K562 (cell line): Measurements from ENCODE around the gene CCDC183. TPM values are rescaled to one million over a fixed set of nuclear protein-coding genes. Genes with fewer than 3 reads are reported as not detected.

Experiments used
- EHMT2 ChIP-seq: fragments of 450-650 bp; IDR thresholded peaks from 2 replicates; pipeline ENCODE4 v1.6.1; 2018; ENCODE audit warnings: antibody characterized with exemption
- KDM1A ChIP-seq, 2 experiments: fragments of 450-650 bp; IDR thresholded peaks; 2 replicates each; pipeline ENCODE4 v1.6.1; 2016; ENCODE audit warnings: mild to moderate bottlenecking in 2 of 2
- MAZ ChIP-seq, 2 experiments: fragments of 450-650 bp in 1 of 2; sonication (generic) in 1 of 2; formaldehyde crosslinking; IDR thresholded peaks in 1 of 2; conservative IDR thresholded peaks in 1 of 2; 2 replicates each; pipeline versions ENCODE4 v1.4.0 to v1.5.0; 2020; ENCODE audit warnings: mild to moderate bottlenecking in 1 of 2, missing genetic modification reagents in 1 of 2
- MCM5 ChIP-seq: fragments of 450-650 bp; IDR thresholded peaks from 2 replicates; pipeline ENCODE4 v1.6.1; 2016; ENCODE audit warnings: low read depth
- NONO ChIP-seq, 2 experiments: fragments of 200-400 bp in 1 of 2; fragments of 450-650 bp in 1 of 2; formaldehyde crosslinking in 1 of 2; IDR thresholded peaks; 2 replicates each; pipeline ENCODE4 v1.6.1; 2017; ENCODE audit warnings: low read depth in 2 of 2, mild to moderate bottlenecking in 2 of 2, moderate library complexity in 2 of 2, low read length in 1 of 2
- NRF1 ChIP-seq, 2 experiments: fragments of 450-650 bp; IDR thresholded peaks in 1 of 2; conservative IDR thresholded peaks in 1 of 2; 2 replicates each; pipeline ENCODE4 v1.6.1; 2014; ENCODE audit warnings: mild to moderate bottlenecking in 2 of 2
- PHB ChIP-seq: fragments of 250-450 bp; sonication (Bioruptor Pico); IDR thresholded peaks from 2 replicates; pipeline ENCODE4 v1.5.0; 2021
- SETDB1 ChIP-seq: IDR thresholded peaks from one replicate; pipeline ENCODE4 v1.6.1; 2012; ENCODE audit warnings: low read length, control low read depth, inconsistent platforms
- TCF7L2 ChIP-seq: fragments of 150-350 bp; IDR thresholded peaks from 2 replicates; pipeline ENCODE4 v1.6.1; 2016; ENCODE audit warnings: low read depth, mild to moderate bottlenecking, low read length, moderate library complexity
- XRCC3 ChIP-seq: fragments of 450-650 bp; IDR thresholded peaks from 2 replicates; pipeline ENCODE4 v1.6.1; 2017; ENCODE audit warnings: mild to moderate bottlenecking, moderate library complexity
- XRCC5 ChIP-seq: fragments of 200-400 bp; formaldehyde crosslinking; IDR thresholded peaks from 2 replicates; pipeline ENCODE4 v1.6.1; 2017; ENCODE audit warnings: low read depth, mild to moderate bottlenecking, low read length
- ZKSCAN8 ChIP-seq: fragments of 200-800 bp; sonication (Bioruptor generic); IDR thresholded peaks from 2 replicates; pipeline ENCODE4 v1.6.1; 2016; ENCODE audit warnings: missing genetic modification characterization, missing compliant biosample characterization
- ZNF263 ChIP-seq: sonication (generic); formaldehyde crosslinking; IDR thresholded peaks from 2 replicates; pipeline ENCODE4 v1.8.0; 2022; ENCODE audit warnings: mild to moderate bottlenecking, missing genetic modification reagents, borderline replicate concordance
- polyA plus RNA-seq, 8 experiments: library from polyadenylated mRNA; depleted of rRNA in 4 of 8; stranded (reverse) in 5 of 8; unstranded in 3 of 8; fragments of >200 nt; fragmentation: Nextera tagmentation in 2 of 8; fragmentation: Illumina TruSeq in 1 of 8; extraction: Ambion mirVana in 2 of 8; extraction: Trizol in 1 of 8; gene quantifications; 2 replicates each; pipeline versions ENCODE4 v1.2.1 to v1.2.3, GENCODE V29; 2011 to 2014; ENCODE audit warnings: inconsistent platforms in 1 of 8, missing spikeins in 1 of 8
- total RNA-seq, 7 experiments: library from RNA; depleted of rRNA in 6 of 7; stranded (reverse); fragments of >200 nt in 6 of 7; fragmentation: Illumina TruSeq in 2 of 7; extraction: Trizol in 2 of 7; gene quantifications; 2 replicates each; pipeline versions ENCODE4 v1.2.1 to v1.2.3, GENCODE V29; 2011 to 2021; ENCODE audit warnings: low replicate concordance in 1 of 7
- TF ChIP-seq, protein P1 (sequence below), 2 experiments: fragments of 450-650 bp in 1 of 2; sonication (generic) in 1 of 2; formaldehyde crosslinking in 1 of 2; IDR thresholded peaks in 1 of 2; conservative IDR thresholded peaks in 1 of 2; 2 replicates each; pipeline versions ENCODE4 v1.6.1 to v1.8.1; 2016 to 2023; ENCODE audit warnings: mild to moderate bottlenecking in 2 of 2, moderate library complexity in 2 of 2, inconsistent platforms in 1 of 2, missing genetic modification reagents in 1 of 2
- TF ChIP-seq, protein P2 (sequence below): sonication (generic); formaldehyde crosslinking; IDR thresholded peaks from 2 replicates; pipeline ENCODE4 v1.4.0; 2020; ENCODE audit warnings: mild to moderate bottlenecking, missing genetic modification reagents
- TF ChIP-seq, protein P3 (sequence below): fragments of 150-350 bp; IDR thresholded peaks from 2 replicates; pipeline ENCODE4 v1.6.1; 2014; ENCODE audit warnings: low read depth, mild to moderate bottlenecking, low read length, borderline replicate concordance
- TF ChIP-seq, protein P4 (sequence below): fragments of 250-450 bp; sonication (Bioruptor Pico); IDR thresholded peaks from 2 replicates; pipeline ENCODE4 v1.5.0; 2021; ENCODE audit warnings: mild to moderate bottlenecking, borderline replicate concordance

CCDC183 gene
- total and polyA plus RNA-seq, 9 of the 15 experiments (the other 6 are each of a cell fraction or from before 2014, with no cell fraction given), result 0.21 to 0.60 (median 0.29) TPM; not detected in 4

DNA sequence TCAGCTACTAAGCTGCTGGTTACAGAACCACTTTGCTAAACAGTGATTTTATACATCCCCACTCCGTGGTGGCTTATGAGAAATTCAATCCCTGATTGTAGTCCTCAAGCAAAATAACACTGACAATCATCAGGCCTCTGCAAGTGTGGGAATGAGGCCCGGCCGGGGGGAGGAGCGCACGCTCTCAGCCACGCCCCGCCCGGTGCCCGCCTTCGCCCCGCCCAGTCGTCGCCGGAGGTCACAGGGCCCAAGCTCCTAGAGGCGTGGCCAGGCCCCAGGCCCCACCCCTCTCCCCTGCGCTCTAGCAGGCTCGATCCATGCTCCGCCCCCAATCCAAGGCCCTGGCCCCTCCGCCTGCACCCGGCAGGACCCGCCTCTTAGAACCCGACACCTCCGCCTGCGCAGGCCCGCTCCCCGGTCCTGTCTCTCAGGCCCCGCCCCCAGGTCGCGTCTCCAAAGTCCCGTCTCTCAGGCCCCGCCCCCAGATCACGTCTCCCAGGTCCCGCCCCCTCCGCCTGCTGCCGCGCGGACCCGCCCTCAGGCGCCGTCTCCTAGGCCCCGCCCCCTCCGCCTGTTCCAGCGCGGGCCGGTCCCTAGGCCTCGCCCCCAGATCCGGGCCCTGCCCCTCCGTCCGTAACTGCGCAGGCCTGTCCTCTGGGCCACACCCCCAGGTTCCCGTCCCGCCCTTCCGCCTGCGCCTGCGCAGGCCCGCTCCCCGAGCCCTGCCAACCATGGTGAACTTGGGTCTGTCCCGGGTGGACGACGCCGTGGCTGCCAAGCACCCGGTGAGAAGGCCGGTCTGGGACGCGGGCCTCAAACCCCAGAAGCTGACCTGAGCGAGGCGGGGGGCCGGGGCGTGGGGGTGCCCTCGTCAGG, 5.3 kb upstream of the CCDC183 start, which contains the start of gene TMEM141 (continued):
- TF ChIP-seq, protein P1, sequence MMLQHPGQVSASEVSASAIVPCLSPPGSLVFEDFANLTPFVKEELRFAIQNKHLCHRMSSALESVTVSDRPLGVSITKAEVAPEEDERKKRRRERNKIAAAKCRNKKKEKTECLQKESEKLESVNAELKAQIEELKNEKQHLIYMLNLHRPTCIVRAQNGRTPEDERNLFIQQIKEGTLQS (IDR thresholded peaks at IDR 0.05), result no peak
- TF ChIP-seq, protein P1 (CRISPR knock-in tag; conservative IDR thresholded peaks at IDR 0.05), result no peak; the same call in 1 of the 2 replicates
- TF ChIP-seq EHMT2 (no peak), MCM5 (no peak), XRCC5 (no peak), NONO (IDR thresholded peaks at IDR 0.05; ENCODE audit: low read depth in 2 of 2, low read length in 1 of 2) (no peak), NRF1 (conservative IDR thresholded peaks at IDR 0.05 in 1 of 2, IDR thresholded peaks at IDR 0.05 in 1 of 2) (peak; percentile 99), TCF7L2 (no peak), SETDB1 (no peak), MAZ (CRISPR knock-in tag; conservative IDR thresholded peaks at IDR 0.05 in 1 of 2, IDR thresholded peaks at IDR 0.05 in 1 of 2) (peak in 1 of 2 experiments; percentile 89; a peak in 2 of 4 replicates), KDM1A (IDR thresholded peaks at IDR 0.05) (no peak), PHB (CRISPR knock-in tag) (no peak), ZKSCAN8 (CRISPR knock-in tag) (no peak), ZNF263 (CRISPR knock-in tag) (no peak), XRCC3 (no peak)
- TF ChIP-seq, protein P2, sequence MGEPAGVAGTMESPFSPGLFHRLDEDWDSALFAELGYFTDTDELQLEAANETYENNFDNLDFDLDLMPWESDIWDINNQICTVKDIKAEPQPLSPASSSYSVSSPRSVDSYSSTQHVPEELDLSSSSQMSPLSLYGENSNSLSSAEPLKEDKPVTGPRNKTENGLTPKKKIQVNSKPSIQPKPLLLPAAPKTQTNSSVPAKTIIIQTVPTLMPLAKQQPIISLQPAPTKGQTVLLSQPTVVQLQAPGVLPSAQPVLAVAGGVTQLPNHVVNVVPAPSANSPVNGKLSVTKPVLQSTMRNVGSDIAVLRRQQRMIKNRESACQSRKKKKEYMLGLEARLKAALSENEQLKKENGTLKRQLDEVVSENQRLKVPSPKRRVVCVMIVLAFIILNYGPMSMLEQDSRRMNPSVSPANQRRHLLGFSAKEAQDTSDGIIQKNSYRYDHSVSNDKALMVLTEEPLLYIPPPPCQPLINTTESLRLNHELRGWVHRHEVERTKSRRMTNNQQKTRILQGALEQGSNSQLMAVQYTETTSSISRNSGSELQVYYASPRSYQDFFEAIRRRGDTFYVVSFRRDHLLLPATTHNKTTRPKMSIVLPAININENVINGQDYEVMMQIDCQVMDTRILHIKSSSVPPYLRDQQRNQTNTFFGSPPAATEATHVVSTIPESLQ, result no peak
- TF ChIP-seq, protein P3, sequence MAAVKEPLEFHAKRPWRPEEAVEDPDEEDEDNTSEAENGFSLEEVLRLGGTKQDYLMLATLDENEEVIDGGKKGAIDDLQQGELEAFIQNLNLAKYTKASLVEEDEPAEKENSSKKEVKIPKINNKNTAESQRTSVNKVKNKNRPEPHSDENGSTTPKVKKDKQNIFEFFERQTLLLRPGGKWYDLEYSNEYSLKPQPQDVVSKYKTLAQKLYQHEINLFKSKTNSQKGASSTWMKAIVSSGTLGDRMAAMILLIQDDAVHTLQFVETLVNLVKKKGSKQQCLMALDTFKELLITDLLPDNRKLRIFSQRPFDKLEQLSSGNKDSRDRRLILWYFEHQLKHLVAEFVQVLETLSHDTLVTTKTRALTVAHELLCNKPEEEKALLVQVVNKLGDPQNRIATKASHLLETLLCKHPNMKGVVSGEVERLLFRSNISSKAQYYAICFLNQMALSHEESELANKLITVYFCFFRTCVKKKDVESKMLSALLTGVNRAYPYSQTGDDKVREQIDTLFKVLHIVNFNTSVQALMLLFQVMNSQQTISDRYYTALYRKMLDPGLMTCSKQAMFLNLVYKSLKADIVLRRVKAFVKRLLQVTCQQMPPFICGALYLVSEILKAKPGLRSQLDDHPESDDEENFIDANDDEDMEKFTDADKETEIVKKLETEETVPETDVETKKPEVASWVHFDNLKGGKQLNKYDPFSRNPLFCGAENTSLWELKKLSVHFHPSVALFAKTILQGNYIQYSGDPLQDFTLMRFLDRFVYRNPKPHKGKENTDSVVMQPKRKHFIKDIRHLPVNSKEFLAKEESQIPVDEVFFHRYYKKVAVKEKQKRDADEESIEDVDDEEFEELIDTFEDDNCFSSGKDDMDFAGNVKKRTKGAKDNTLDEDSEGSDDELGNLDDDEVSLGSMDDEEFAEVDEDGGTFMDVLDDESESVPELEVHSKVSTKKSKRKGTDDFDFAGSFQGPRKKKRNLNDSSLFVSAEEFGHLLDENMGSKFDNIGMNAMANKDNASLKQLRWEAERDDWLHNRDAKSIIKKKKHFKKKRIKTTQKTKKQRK, result no peak
- TF ChIP-seq, protein P4, sequence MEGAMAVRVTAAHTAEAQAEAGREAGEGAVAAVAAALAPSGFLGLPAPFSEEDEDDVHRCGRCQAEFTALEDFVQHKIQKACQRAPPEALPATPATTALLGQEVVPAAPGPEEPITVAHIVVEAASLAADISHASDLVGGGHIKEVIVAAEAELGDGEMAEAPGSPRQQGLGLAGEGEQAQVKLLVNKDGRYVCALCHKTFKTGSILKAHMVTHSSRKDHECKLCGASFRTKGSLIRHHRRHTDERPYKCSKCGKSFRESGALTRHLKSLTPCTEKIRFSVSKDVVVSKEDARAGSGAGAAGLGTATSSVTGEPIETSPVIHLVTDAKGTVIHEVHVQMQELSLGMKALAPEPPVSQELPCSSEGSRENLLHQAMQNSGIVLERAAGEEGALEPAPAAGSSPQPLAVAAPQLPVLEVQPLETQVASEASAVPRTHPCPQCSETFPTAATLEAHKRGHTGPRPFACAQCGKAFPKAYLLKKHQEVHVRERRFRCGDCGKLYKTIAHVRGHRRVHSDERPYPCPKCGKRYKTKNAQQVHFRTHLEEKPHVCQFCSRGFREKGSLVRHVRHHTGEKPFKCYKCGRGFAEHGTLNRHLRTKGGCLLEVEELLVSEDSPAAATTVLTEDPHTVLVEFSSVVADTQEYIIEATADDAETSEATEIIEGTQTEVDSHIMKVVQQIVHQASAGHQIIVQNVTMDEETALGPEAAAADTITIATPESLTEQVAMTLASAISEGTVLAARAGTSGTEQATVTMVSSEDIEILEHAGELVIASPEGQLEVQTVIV (CRISPR knock-in tag), result no peak
